Measurements from ENCODE around the gene ARHGAP15. TPM values are rescaled to one million over a fixed set of nuclear protein-coding genes. Genes with fewer than 3 reads are reported as not detected.

ARHGAP15 gene
- total and polyA plus RNA-seq, 5 experiments from 2014 or later: 130 to 299 (median 217) TPM

DNA sequence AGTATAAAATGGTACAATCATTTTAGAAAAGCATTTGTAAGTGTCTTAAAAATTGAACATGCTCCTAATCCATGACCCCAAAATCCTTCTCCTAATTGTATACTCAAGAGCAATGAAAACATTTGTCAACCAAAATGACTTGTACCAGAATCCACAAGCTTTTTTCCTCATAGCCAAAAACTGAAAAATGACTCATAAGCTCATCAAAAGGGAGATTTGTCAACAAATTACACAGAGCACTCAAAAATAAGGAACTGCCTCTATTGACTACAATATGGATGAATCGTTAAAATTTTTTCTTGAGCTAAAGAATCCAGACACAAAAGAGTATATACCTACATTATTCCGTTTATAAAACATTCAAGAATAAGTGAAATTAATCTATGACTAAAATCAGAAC, 544.8 kb downstream of the ARHGAP15 start:
- ATAC-seq (no peak), DNase-seq (no peak)
- H3K27ac Mint-ChIP-seq: peak overlapping the region in 1 of 10 donors; percentile 32
- H3K9me3 Mint-ChIP-seq: no peaks in the 10 kb centered on the region
- H3K4me1 Mint-ChIP-seq: peaks cover 6 to 40% (median 23%) of the 10 kb centered on the region in 4 donors
- no peaks in the 10 kb centered on the region for H3K27me3 Mint-ChIP-seq
- POLR2A ChIA-PET: no interaction called here
- peaks cover 4 to 61% (median 57%) of the 10 kb centered on the region in 3 donors for H3K36me3 Mint-ChIP-seq
- no peak overlapping the region for H3K4me3 Mint-ChIP-seq

DNA sequence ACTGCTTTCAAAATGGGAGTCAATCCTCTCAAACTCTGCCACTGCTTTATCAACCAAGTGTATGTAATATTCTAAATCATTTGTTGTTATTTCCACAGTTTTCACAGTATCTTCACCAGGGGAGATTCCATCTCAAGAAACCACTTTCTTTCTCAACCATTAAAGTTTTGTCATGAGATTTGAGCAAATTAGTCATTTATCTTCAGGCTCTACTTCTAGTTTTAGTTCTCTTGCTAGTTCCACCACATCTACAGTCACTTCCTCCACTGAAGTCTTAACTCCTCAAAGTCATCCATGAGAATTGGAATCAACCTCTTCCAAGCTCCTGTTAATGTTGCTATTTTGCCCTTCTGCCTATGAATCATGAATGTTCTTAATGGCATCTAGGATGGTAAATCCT, 545.8 kb downstream of the ARHGAP15 start:
- H3K9me3 Mint-ChIP-seq: no peaks in the 10 kb centered on the region
- no peak overlapping the region for H3K27ac Mint-ChIP-seq
- peaks cover 6 to 43% (median 27%) of the 10 kb centered on the region in 4 donors for H3K4me1 Mint-ChIP-seq
- H3K36me3 Mint-ChIP-seq: peaks cover 4 to 64% (median 56%) of the 10 kb centered on the region in 3 donors
- no peak for ATAC-seq
- H3K4me3 Mint-ChIP-seq: no peak overlapping the region
- POLR2A ChIA-PET: no interaction called here
- H3K27me3 Mint-ChIP-seq: no peaks in the 10 kb centered on the region
- no peak for DNase-seq

DNA sequence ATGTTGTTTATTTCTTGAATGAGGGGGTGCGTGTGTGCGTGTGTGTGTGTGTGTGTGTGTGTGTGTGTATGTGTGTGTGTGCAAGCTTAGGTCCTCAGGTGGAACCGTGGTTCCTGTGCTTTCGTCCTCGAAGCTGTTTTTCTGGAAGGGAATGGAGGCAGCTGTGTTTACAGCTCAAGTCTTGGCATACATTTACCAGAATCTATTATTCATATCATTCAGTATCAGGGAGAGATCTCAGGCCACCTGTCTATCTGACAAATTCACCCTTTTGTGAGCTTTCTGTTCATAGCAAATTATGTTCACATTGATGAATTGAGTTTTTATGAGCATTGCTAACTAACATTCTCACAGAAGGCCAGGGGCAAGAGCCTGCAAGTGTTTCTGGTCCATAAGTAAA, 550.4 kb downstream of the ARHGAP15 start:
- no peak for ATAC-seq
- Mint-ChIP-seq H3K27ac (peak overlapping the region in 3 of 10 donors; percentile 5 to 46 (median 22)), H3K4me3 (no peak overlapping the region), H3K4me1 (peaks cover 10 to 50% (median 38%) of the 10 kb centered on the region in 4 donors), H3K9me3 (no peaks in the 10 kb centered on the region), H3K27me3 (no peaks in the 10 kb centered on the region), H3K36me3 (peaks cover 4 to 43% (median 31%) of the 10 kb centered on the region in 3 donors)
- POLR2A ChIA-PET: no interaction called here
- DNase-seq: no peak

DNA sequence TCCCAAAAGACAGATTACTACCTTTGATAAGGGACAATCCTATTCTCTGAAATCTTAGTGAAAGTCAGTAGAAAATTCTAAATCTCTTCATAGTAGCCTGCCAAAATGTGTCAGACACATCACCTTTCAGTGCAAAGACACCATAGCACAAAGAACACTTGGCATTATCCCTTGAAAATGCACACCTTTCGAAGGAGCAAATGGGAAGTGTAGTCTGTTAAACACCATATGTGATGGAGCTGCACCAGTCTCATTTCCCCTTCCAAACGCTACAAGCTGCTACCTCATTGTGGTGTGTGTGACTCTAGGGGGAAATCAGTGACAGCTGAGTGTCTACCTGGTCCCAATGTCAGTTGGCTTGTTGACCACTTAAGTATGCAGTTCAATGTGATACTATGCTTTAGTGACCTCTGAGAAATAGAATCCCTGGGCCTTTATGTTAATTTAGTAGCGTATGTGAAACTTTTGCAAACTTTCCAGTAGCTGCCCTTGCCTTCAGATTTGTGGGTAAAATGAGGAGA, 551.7 kb downstream of the ARHGAP15 start:
- peaks cover 4 to 36% (median 22%) of the 10 kb centered on the region in 3 donors for H3K36me3 Mint-ChIP-seq
- peaks cover 20 to 56% (median 36%) of the 10 kb centered on the region in 4 donors for H3K4me1 Mint-ChIP-seq
- DNase-seq: no peak
- H3K27ac Mint-ChIP-seq: peak overlapping the region in 2 of 10 donors; percentile 11 to 47
- POLR2A ChIA-PET: no interaction called here
- H3K27me3 Mint-ChIP-seq: no peaks in the 10 kb centered on the region
- no peak for ATAC-seq
- no peaks in the 10 kb centered on the region for H3K9me3 Mint-ChIP-seq
- H3K4me3 Mint-ChIP-seq: peak overlapping the region in 1 of 10 donors; percentile 10

DNA sequence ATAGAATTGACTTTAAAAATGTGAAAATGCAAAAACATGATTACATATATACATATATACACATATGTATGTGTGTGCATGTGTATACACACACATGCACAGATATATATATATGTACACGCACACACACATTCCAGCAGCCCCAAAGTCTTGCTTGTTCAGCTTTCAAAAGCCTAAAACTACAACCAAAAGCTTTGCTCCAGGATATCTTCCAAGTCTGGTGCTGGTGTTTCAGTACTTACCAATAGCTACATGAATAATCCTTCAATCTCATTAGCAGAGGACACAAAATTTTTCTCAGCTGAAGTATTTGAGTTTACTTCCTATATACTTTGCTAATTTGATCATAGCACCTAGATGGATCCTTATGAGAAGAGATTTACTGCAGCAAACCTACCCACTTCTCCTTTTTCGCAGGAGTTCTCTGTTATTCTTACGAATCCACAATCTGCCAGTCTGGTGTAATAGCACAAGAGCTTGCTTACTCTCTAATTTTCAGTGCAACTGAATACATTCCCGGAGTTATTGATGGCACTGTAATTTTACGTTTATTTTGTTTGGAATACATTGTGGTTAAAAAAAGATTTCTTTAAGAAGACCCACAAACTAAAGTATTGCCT, 553.3 kb downstream of the ARHGAP15 start:
- Mint-ChIP-seq H3K27me3 (no peaks in the 10 kb centered on the region), H3K4me3 (no peak overlapping the region), H3K4me1 (peaks cover 13 to 61% (median 42%) of the 10 kb centered on the region in 4 donors), H3K27ac (peak overlapping the region in 2 of 10 donors; percentile 28 to 29), H3K9me3 (no peaks in the 10 kb centered on the region), H3K36me3 (peaks cover 0 to 28% (median 10%) of the 10 kb centered on the region in 3 donors)
- no peak for DNase-seq
- no peak for ATAC-seq
- POLR2A ChIA-PET: no interaction called here

DNA sequence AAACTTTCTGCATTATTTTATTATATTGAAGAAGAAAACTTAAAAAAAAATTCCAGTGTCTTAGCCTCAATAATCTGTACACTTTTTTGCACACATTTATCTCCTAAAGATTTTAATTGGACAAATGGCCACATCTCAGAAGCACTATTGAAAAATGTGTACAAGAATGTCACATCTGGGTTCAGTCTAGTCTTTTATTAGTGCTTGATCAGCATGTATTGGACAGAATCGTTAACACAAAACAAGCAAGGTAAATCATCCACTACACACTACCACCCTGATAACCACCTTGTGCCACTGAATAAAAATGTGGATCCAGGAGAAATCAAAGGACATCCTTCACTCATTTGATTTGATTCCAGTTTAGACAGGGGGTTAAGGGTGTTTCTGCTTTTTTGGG, 554.8 kb downstream of the ARHGAP15 start:
- no peaks in the 10 kb centered on the region for H3K9me3 Mint-ChIP-seq
- H3K27ac Mint-ChIP-seq: peak overlapping the region in 2 of 10 donors; percentile 5 to 8
- POLR2A ChIA-PET: no interaction called here
- no peak for ATAC-seq
- H3K4me3 Mint-ChIP-seq: no peak overlapping the region
- peaks cover under 1 to 26% (median 9%) of the 10 kb centered on the region in 3 donors for H3K36me3 Mint-ChIP-seq
- H3K27me3 Mint-ChIP-seq: no peaks in the 10 kb centered on the region
- no peak for DNase-seq
- H3K4me1 Mint-ChIP-seq: peaks cover 13 to 65% (median 45%) of the 10 kb centered on the region in 4 donors

DNA sequence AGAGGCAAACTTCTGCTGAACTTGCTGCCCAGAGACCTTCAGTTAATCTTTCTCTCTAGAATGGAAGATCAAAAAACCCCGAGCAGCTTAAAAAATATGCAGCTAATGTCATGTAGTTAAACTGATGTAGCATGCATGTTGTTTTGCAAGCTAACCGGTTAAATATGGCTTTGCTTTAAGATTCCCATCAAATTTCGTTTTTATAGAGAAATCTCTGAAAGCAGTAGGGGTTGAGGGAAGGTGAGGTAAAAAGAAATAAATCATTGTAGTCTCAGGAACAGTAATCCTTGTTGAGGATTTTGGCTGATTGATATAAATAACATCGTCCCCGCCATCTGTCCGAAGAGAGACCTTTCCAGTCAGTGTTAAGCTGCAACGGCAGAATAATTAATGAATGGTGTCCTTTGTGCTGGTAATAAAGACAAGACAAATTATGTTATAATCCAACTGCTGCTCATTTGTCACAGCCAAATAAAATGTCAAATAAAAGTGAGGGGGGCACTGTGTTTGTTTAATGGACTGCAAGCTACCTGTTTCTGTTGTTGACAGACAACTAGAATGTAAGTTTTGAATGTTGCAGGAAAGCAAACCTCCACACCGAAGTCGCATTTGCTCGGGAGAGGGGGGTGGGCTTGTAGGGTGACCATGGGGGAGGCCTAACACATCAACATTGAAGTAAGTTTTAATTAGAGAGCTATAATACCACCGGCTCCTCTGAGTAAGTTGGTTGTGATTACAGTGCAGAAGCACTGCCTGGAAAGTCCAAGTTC, 555.5 kb downstream of the ARHGAP15 start:
- H3K36me3 Mint-ChIP-seq: peaks cover 3 to 25% (median 12%) of the 10 kb centered on the region in 3 donors
- H3K4me3 Mint-ChIP-seq: no peak overlapping the region
- no peaks in the 10 kb centered on the region for H3K9me3 Mint-ChIP-seq
- peak overlapping the region in 2 of 10 donors; percentile 4 to 40 for H3K27ac Mint-ChIP-seq
- DNase-seq: no peak
- peaks cover 12 to 63% (median 47%) of the 10 kb centered on the region in 4 donors for H3K4me1 Mint-ChIP-seq
- no peak for ATAC-seq
- POLR2A ChIA-PET: no interaction called here
- no peaks in the 10 kb centered on the region for H3K27me3 Mint-ChIP-seq

DNA sequence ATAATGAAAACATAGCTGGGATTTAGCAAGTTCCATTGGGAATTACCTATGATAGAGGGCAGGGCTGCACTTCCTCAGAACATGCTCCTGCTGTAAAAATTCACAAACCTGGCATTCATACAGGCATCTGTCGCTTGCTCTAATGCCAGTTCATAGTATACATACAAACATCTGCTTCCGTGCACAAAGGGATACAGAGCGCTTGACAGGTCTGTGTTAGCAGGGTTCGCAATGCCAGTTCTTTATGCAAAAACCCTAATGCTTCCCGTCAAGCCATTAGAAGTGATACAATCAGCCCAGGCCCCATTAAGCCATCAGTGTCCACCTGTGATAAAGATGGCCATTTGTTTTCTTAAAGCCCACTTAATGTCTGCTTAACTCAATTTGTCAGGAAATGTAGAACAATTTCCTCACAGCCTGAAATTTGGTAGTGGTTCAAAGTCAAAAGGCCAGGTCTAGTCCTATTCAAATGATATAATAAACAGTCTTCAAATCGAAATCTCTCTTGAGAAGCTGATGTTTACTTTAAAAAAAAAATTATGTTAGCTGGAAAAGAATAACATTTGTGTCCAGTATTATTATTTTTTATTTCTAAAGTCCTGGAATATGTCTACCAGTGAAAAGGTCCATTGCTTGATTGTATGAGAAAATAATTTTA, 556.3 kb downstream of the ARHGAP15 start:
- ATAC-seq (no peak), DNase-seq (no peak)
- H3K27ac Mint-ChIP-seq: peak overlapping the region in 1 of 10 donors; percentile 16
- peaks cover 12 to 61% (median 45%) of the 10 kb centered on the region in 4 donors for H3K4me1 Mint-ChIP-seq
- H3K9me3 Mint-ChIP-seq: no peaks in the 10 kb centered on the region
- H3K27me3 Mint-ChIP-seq: no peaks in the 10 kb centered on the region
- POLR2A ChIA-PET: no interaction called here
- H3K4me3 Mint-ChIP-seq: no peak overlapping the region
- peaks cover 3 to 24% (median 10%) of the 10 kb centered on the region in 3 donors for H3K36me3 Mint-ChIP-seq

DNA sequence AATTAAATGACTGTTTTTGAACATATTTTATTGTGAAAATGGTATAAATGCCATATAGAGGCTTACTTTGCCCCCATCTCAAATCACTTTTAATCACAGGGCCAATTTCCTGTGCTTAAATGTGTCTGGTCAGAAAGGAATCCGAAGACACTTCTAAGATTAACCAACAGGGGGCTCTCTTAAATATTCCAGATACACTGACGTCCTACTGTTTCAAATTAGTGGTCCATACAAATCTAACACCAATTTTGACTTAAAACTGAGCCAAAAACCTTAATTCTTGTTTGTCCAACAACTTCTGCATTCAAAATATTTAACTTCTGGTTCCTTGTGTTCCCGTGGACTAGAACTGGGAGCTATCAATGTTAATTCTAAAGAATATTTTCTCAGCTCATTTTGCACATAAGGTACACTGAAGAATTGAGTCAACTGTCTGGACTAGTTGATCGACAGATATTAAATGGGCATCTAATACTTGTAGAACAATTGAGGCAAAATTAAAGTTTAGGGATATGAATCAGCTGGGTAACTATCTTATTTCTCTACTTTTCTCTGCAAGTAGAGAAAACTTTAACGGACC, 557.5 kb downstream of the ARHGAP15 start:
- peaks cover 9 to 55% (median 43%) of the 10 kb centered on the region in 4 donors for H3K4me1 Mint-ChIP-seq
- POLR2A ChIA-PET: no interaction called here
- H3K4me3 Mint-ChIP-seq: no peak overlapping the region
- ATAC-seq: no peak
- peak overlapping the region in 6 of 10 donors; percentile 14 to 48 (median 23) for H3K27ac Mint-ChIP-seq
- DNase-seq: no peak
- H3K27me3 Mint-ChIP-seq: no peaks in the 10 kb centered on the region
- no peaks in the 10 kb centered on the region for H3K9me3 Mint-ChIP-seq
- peaks cover 8 to 27% (median 14%) of the 10 kb centered on the region in 3 donors for H3K36me3 Mint-ChIP-seq

DNA sequence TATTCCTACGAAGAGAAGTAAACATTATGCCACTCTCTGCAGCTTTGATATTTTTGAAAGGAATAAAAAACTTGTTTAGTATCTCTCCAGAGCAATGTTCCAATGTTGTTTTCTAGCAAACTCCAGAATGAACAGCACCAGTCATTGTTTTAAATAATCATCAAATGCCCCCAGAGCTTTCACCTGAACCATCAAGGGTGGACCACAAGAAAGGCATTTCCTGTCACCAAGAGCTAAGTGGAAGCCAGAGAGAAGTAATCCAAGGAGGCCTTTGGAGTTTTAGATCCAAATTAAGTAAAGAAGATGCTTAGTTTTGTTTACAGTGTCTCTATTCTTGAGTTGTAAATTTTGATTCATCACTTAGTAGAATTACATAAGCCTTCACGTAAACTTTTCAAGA, 559.0 kb downstream of the ARHGAP15 start:
- no peak overlapping the region for H3K4me3 Mint-ChIP-seq
- H3K4me1 Mint-ChIP-seq: peaks cover 11 to 57% (median 38%) of the 10 kb centered on the region in 4 donors
- H3K36me3 Mint-ChIP-seq: peaks cover 8 to 35% (median 18%) of the 10 kb centered on the region in 3 donors
- DNase-seq (peak in 2 of 10 donors; percentile 7 to 21), ATAC-seq (peak in 1 of 2 donors; percentile 53)
- H3K27me3 Mint-ChIP-seq: no peaks in the 10 kb centered on the region
- POLR2A ChIA-PET: no interaction called here
- H3K9me3 Mint-ChIP-seq: no peaks in the 10 kb centered on the region
- peak overlapping the region in 1 of 10 donors; percentile 6 for H3K27ac Mint-ChIP-seq

DNA sequence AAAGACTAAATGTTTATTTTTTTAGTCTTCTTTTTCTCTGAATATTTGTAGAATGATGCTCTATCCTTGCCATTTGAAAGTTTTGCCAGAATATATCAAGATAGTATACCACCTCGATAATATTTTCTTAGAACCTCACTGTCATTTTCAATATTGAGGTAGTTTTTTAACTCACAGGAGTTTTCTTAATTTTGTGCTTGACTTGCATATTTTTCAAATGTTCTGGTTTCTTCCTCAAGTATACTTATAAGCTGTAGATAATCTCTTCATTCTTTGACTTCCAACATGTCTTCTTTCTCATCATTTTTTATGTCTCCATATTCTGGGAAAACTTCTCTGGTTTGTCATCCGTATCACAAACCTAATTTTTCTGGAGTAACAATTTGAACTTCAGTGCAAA, 559.6 kb downstream of the ARHGAP15 start:
- POLR2A ChIA-PET: no interaction called here
- DNase-seq (no peak), ATAC-seq (no peak)
- peaks cover 8 to 39% (median 19%) of the 10 kb centered on the region in 3 donors for H3K36me3 Mint-ChIP-seq
- peak overlapping the region in 3 of 10 donors; percentile 1 to 71 (median 1) for H3K27ac Mint-ChIP-seq
- no peaks in the 10 kb centered on the region for H3K27me3 Mint-ChIP-seq
- no peak overlapping the region for H3K4me3 Mint-ChIP-seq
- peaks cover 11 to 57% (median 38%) of the 10 kb centered on the region in 4 donors for H3K4me1 Mint-ChIP-seq
- H3K9me3 Mint-ChIP-seq: no peaks in the 10 kb centered on the region

DNA sequence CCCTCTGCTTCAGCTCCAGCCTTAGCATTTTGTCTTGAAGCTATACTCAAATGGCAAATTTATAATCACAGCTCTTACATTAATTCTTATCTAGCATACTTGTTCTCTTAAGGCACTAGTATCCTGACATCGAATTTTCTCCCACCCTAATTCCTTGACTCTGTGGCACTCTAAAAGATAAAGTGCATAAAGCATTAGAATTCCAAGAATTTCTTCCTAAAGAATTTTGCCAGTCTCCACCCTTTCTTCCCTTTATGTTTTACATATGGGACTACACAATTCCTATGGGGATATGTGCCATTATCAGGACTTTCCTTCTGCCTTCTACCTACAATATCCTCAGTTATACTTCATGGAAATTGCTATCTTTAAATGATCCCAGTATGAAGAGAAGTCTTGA, 560.3 kb downstream of the ARHGAP15 start:
- Mint-ChIP-seq H3K4me1 (peaks cover 11 to 52% (median 36%) of the 10 kb centered on the region in 4 donors), H3K27ac (peak overlapping the region in 3 of 10 donors; percentile 1 to 17 (median 9)), H3K4me3 (no peak overlapping the region), H3K27me3 (no peaks in the 10 kb centered on the region), H3K36me3 (peaks cover 8 to 42% (median 22%) of the 10 kb centered on the region in 3 donors), H3K9me3 (no peaks in the 10 kb centered on the region)
- ATAC-seq (no peak), DNase-seq (no peak)
- POLR2A ChIA-PET: no interaction called here

All from naive thymus-derived CD8-positive, alpha-beta T cell (primary cell).